A549 (cell line): ENCODE measurements around the gene MAP1LC3B2. TPM values are rescaled to one million over a fixed set of nuclear protein-coding genes. Genes with fewer than 3 reads are reported as not detected.

ENCODE experiments used
- ATAC-seq, 2 experiments: fragments of 200-7000 bp in 1 of 2; fragments of >200 bp in 1 of 2; cut with Nextera tagmentation in 1 of 2; cut with Tn5 transposase in 1 of 2; 3 replicates each; pipeline versions ENCODE4 v1.8.0 to v1.9.1; 2018 to 2020; ENCODE audit warnings: mild to moderate bottlenecking in 1 of 2, moderate library complexity in 1 of 2
- CTCF ChIA-PET: fragments of 300-600 bp; sonication (Branson Sonifier 250); formaldehyde crosslinking; extraction: SDS; loops from one replicate; lab custom pipeline; 2021; ENCODE audit warnings: antibody characterized with exemption, inconsistent platforms; lab: Yijun Ruan, JAX
- POLR2A ChIA-PET: fragments of 350-600 bp; formaldehyde crosslinking; extraction: SDS; loops from one replicate; lab custom pipeline; 2021; ENCODE audit warnings: antibody characterized with exemption, inconsistent platforms; lab: Yijun Ruan, JAX
- DNase-seq, 2 experiments: peaks; one replicate each; pipeline versions ENCODE4 v3.0.0 to v3.0.0-alpha.2; 2011 to 2016; ENCODE audit warnings: low read depth in 1 of 2, low spot score in 1 of 2
- FAIRE-seq: peaks from 2 replicates; lab custom pipeline; 2011; peaks lifted over from hg19 to GRCh38; lab: Jason Lieb, UNC
- H3K27ac ChIP-seq, 2 experiments: fragments of >200 bp; sonication (Bioruptor Twin); formaldehyde crosslinking; 3 replicates each; pipeline ENCODE4 v1.5.1; 2016 to 2017
- H3K4me1 ChIP-seq: fragments of >200 bp; sonication (Bioruptor Twin); formaldehyde crosslinking; 3 replicates; pipeline ENCODE4 v1.6.1; 2016
- H3K4me2 ChIP-seq: fragments of >200 bp; sonication (Bioruptor Twin); formaldehyde crosslinking; 3 replicates; pipeline ENCODE4 v1.6.1; 2016
- H3K4me3 ChIP-seq: fragments of >200 bp; sonication (Bioruptor Twin); formaldehyde crosslinking; 3 replicates; pipeline ENCODE4 v1.5.1; 2016
- H3K9me3 ChIP-seq: fragments of >200 bp; sonication (Bioruptor Twin); formaldehyde crosslinking; 3 replicates; pipeline ENCODE4 v1.6.1; 2016
- BHLHE40 ChIP-seq: IDR thresholded peaks from 2 replicates; pipeline ENCODE4 v1.6.1; 2012; ENCODE audit warnings: low read depth, low read length, inconsistent platforms
- CHD4 ChIP-seq: fragments of 200-600 bp; sonication (generic); IDR thresholded peaks from 2 replicates; pipeline ENCODE4 v1.6.1; 2016; ENCODE audit warnings: antibody characterized with exemption, mild to moderate bottlenecking, borderline replicate concordance
- FOSB ChIP-seq: fragments of 250-450 bp; sonication (Bioruptor Pico); IDR thresholded peaks from 2 replicates; pipeline ENCODE4 v1.5.0; 2020; ENCODE audit warnings: mild to moderate bottlenecking, moderate library complexity
- FOSL2 ChIP-seq, 2 experiments: fragments of 450-650 bp in 1 of 2; fragments of >200 bp in 1 of 2; sonication (Bioruptor Twin) in 1 of 2; formaldehyde crosslinking; IDR thresholded peaks; 2 replicates each; pipeline versions ENCODE4 v1.5.0 to v1.6.1; 2016 to 2020; ENCODE audit warnings: mild to moderate bottlenecking in 1 of 2, moderate library complexity in 1 of 2
- HDAC2 ChIP-seq: fragments of 200-600 bp; sonication (generic); IDR thresholded peaks from 2 replicates; pipeline ENCODE4 v1.6.1; 2016
- JUN ChIP-seq, 2 experiments: fragments of >200 bp; sonication (Bioruptor Twin); formaldehyde crosslinking; IDR thresholded peaks; 2 replicates in 1 of 2; 3 replicates in 1 of 2; pipeline ENCODE4 v1.6.1; 2016 to 2017
- JUNB ChIP-seq: fragments of >200 bp; sonication (Bioruptor Twin); formaldehyde crosslinking; IDR thresholded peaks from 2 replicates; pipeline ENCODE4 v1.6.1; 2016
- KDM1A ChIP-seq: fragments of 200-600 bp; sonication (generic); IDR thresholded peaks from 2 replicates; pipeline ENCODE4 v1.6.1; 2016; ENCODE audit warnings: low read depth, mild to moderate bottlenecking
- KDM5A ChIP-seq: fragments of 200-600 bp; sonication (generic); IDR thresholded peaks from 2 replicates; pipeline ENCODE4 v1.6.1; 2016; ENCODE audit warnings: antibody characterized with exemption, mild to moderate bottlenecking
- MAFK ChIP-seq: fragments of 450-650 bp; IDR thresholded peaks from 2 replicates; pipeline ENCODE4 v1.6.1; 2014; ENCODE audit not compliant: partially characterized antibody
- MYC ChIP-seq: IDR thresholded peaks from 2 replicates; pipeline ENCODE4 v1.6.1; 2012; ENCODE audit warnings: mild to moderate bottlenecking, inconsistent platforms, low read length, improper control_type of control experiment, borderline replicate concordance
- NR3C1 ChIP-seq: fragments of >200 bp; sonication (Bioruptor Twin); formaldehyde crosslinking; IDR thresholded peaks from 3 replicates; pipeline ENCODE4 v1.6.1; 2017
- RAD21 ChIP-seq, 2 experiments: fragments of >200 bp in 1 of 2; sonication (Bioruptor Twin) in 1 of 2; formaldehyde crosslinking in 1 of 2; IDR thresholded peaks in 1 of 2; conservative IDR thresholded peaks in 1 of 2; 2 replicates in 1 of 2; 3 replicates in 1 of 2; pipeline ENCODE4 v1.6.1; 2012 to 2018; ENCODE audit warnings: inconsistent platforms in 1 of 2
- RCOR1 ChIP-seq: fragments of 150-350 bp; IDR thresholded peaks from 2 replicates; pipeline ENCODE4 v1.6.1; 2014; ENCODE audit warnings: antibody characterized with exemption, low read length, low read depth
- RFX5 ChIP-seq: fragments of 450-650 bp; IDR thresholded peaks from 2 replicates; pipeline ENCODE4 v1.7.1; 2014; ENCODE audit warnings: antibody characterized with exemption, mild to moderate bottlenecking, moderate library complexity
- RNF2 ChIP-seq: fragments of 200-600 bp; sonication (generic); IDR thresholded peaks from 2 replicates; pipeline ENCODE4 v1.6.1; 2016; ENCODE audit warnings: low read depth, mild to moderate bottlenecking, antibody characterized with exemption, moderate library complexity, borderline replicate concordance
- SREBF2 ChIP-seq: fragments of 450-650 bp; IDR thresholded peaks from 2 replicates; pipeline ENCODE4 v1.6.1; 2014; ENCODE audit warnings: mild to moderate bottlenecking, moderate library complexity
- TFCP2L1 ChIP-seq: fragments of 250-450 bp; sonication (Bioruptor Pico); IDR thresholded peaks from 2 replicates; pipeline ENCODE4 v1.5.0; 2021; ENCODE audit warnings: mild to moderate bottlenecking
- TP53 ChIP-seq: fragments of 250-450 bp; sonication (Bioruptor Pico); IDR thresholded peaks from 2 replicates; pipeline ENCODE4 v1.5.0; 2021; ENCODE audit warnings: mild to moderate bottlenecking, moderate library complexity
- USF2 ChIP-seq: fragments of 450-650 bp; IDR thresholded peaks from 2 replicates; pipeline ENCODE4 v1.6.1; 2014; ENCODE audit warnings: antibody characterized with exemption
- WGBS: methylation state at CpG from one replicate; pipeline ENCODE4 v1.1.6; 2017; ENCODE audit errors: missing lambda C conversion rate; 5-methylcytosine and 5-hydroxymethylcytosine counted together
- polyA plus RNA-seq, 4 experiments: library from polyadenylated mRNA; depleted of rRNA in 3 of 4; stranded (reverse); fragments of >200 nt; fragmentation: RNase III in 1 of 4; extraction: RNeasy Plus Mini Kit Qiagen cat#74134 plus additional on column Dnase treatment in 1 of 4; gene quantifications; 2 replicates in 3 of 4; 3 replicates in 1 of 4; pipeline ENCODE4 v1.2.3, GENCODE V29; 2011 to 2017
- TF ChIP-seq, protein P1 (sequence below): fragments of 150-350 bp; IDR thresholded peaks from 2 replicates; pipeline ENCODE4 v1.6.1; 2014; ENCODE audit warnings: low read depth, mild to moderate bottlenecking, low read length

The MAP1LC3B2 gene
- polyA plus RNA-seq, 2 of the 4 experiments (the other 2 are of a cell fraction): 2.1 to 2.8 TPM

GRCh38 chr12:116595186-116595585, 36.0 kb downstream of the MAP1LC3B2 start:
- no peak overlapping the region for H3K27ac ChIP-seq
- ATAC-seq (no peak), DNase-seq (no peak), FAIRE-seq (no peak)
- no peak for TF ChIP-seq TFCP2L1 (CRISPR knock-in tag)
- TF ChIP-seq FOSB: no peak
- CTCF ChIA-PET: no interaction called here
- POLR2A ChIA-PET: no interaction called here
- peaks cover 45% of the 10 kb centered on the region for H3K4me1 ChIP-seq
- H3K9me3 ChIP-seq: no peaks in the 10 kb centered on the region
- WGBS: 0% methylated on average over 1 of the region's 1 CpG
- no peak overlapping the region for H3K4me3 ChIP-seq
- H3K4me2 ChIP-seq: no peak overlapping the region

DNA sequence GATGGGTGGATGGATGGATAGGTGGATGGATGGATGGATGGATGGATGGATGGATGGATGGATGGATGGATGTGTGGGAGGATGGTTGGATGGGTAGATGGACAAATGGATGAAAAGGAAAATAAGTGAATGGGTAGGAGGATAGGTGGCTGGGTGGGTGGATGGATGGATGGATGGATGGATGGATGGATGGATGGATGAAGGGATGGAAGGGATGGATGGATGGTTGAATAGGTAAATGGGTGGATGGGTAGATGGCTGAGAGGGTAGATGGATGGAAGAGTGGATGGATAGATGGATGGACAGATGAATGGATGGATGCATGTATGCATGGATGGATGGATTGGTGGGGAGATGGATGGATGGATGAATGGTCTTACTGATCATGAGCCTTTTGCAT, 36.5 kb downstream of the MAP1LC3B2 start:
- POLR2A ChIA-PET: no interaction called here
- Histone ChIP-seq H3K27ac (no peak overlapping the region), H3K4me1 (peaks cover 41% of the 10 kb centered on the region), H3K9me3 (no peaks in the 10 kb centered on the region)
- no peak for DNase-seq
- CTCF ChIA-PET: no interaction called here
- TF ChIP-seq BHLHE40 (no peak), RFX5 (no peak), KDM5A (no peak), MAFK (no peak), MYC (no peak), FOSL2 (IDR thresholded peaks at IDR 0.05) (no peak), FOSL2 (CRISPR knock-in tag; IDR thresholded peaks at IDR 0.05) (no peak), JUN (IDR thresholded peaks at IDR 0.05) (no peak), TP53 (CRISPR knock-in tag) (no peak), USF2 (no peak), TFCP2L1 (CRISPR knock-in tag) (no peak), RCOR1 (no peak)
- TF ChIP-seq, all 56 proteins: peak for 0
- Histone ChIP-seq H3K4me2 (no peak overlapping the region), H3K4me3 (no peak overlapping the region)
- ATAC-seq (no peak), FAIRE-seq (no peak)

- H3K27ac ChIP-seq: peak overlapping the region; percentile 25 to 76
- POLR2A ChIA-PET: no interaction called here
- TF ChIP-seq NR3C1 (no peak), RAD21 (conservative IDR thresholded peaks at IDR 0.05 in 1 of 2, IDR thresholded peaks at IDR 0.05 in 1 of 2) (no peak), CHD4 (no peak), SREBF2 (no peak), TFCP2L1 (CRISPR knock-in tag) (no peak), KDM1A (no peak), HDAC2 (no peak), JUNB (no peak), MAFK (no peak), RNF2 (no peak)
- TF ChIP-seq, protein P1, sequence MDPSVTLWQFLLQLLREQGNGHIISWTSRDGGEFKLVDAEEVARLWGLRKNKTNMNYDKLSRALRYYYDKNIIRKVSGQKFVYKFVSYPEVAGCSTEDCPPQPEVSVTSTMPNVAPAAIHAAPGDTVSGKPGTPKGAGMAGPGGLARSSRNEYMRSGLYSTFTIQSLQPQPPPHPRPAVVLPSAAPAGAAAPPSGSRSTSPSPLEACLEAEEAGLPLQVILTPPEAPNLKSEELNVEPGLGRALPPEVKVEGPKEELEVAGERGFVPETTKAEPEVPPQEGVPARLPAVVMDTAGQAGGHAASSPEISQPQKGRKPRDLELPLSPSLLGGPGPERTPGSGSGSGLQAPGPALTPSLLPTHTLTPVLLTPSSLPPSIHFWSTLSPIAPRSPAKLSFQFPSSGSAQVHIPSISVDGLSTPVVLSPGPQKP: no peak
- TF ChIP-seq, all 56 proteins: peak for 0
- FAIRE-seq: no peak
- Histone ChIP-seq H3K4me2 (peak overlapping the region; percentile 29; the same call in 1 of the 3 replicates), H3K9me3 (no peaks in the 10 kb centered on the region), H3K4me1 (peaks cover 34% of the 10 kb centered on the region), H3K4me3 (no peak overlapping the region)
- ATAC-seq: no peak
- 86% methylated on average over 1 of the region's 1 CpG for WGBS
- CTCF ChIA-PET: interaction anchor here (0.9 kb wide), 1 partner anchor 14 kb away, joined by 3 read pairs; no protein-coding TSS in a partner anchor
- no peak for DNase-seq
These were observed 38.7 kb downstream of the MAP1LC3B2 start for GRCh38 chr12:116597886-116598285.
